ENCODE measurements around the gene ENOX1. TPM values are rescaled to one million over a fixed set of nuclear protein-coding genes. Genes with fewer than 3 reads are reported as not detected.

The ENOX1 gene
- total and polyA plus RNA-seq, 2 of the 13 experiments (the other 11 are each of a cell fraction or from before 2014, with no cell fraction given): not detected

DNA sequence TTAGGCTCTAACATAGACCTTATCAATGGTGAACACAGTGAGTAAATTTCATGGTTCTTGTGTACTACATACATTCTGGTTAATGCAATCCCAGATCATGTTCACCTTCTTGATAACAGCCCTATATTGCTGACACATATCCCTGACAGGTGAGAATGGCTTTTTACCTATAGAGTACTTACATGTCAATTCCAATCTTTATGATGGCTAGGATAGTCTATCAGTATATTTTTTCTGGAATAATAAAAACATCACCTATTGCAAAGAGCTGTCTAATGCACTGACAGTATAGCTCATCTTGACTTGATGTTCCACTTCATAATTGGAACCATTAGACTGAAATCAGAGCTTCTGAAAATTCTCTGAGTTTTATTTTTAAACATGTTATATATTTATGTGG, 199.4 kb downstream of the ENOX1 start:
- intact Hi-C loops (cut with micrococcal nuclease; ENCODE audit: unreplicated experiment) (no loop called here), in situ Hi-C loops (cut with HindIII; ENCODE audit: extremely low pct_ligation_motif_present, low pct_unique_long_range_greater_than_20kb) (no loop called here)
- Histone ChIP-seq H3K36me3 (replicated peaks in 1 of 2; ENCODE audit: control insufficient read depth in 1 of 2, insufficient read depth in 2 of 2, low read length in 2 of 2) (no peaks in the 10 kb centered on the region), H2AFZ (ENCODE audit: low read length) (no peak overlapping the region), H3K4me1 (ENCODE audit: insufficient read depth, low read length) (no peaks in the 10 kb centered on the region), H3K4me2 (ENCODE audit: low read depth, low read length) (no peak overlapping the region), H3K9me3 (ENCODE audit: low read length) (no peaks in the 10 kb centered on the region), H3K27me3 (ENCODE audit: control insufficient read depth in 1 of 2, insufficient read depth in 2 of 2, low read length in 2 of 2) (no peaks in the 10 kb centered on the region), H3K4me3 (replicated peaks in 1 of 3; ENCODE audit: insufficient read depth in 1 of 3, low read depth in 2 of 3, low read length in 3 of 3) (no peak overlapping the region), H3K79me2 (ENCODE audit: insufficient read depth, low read length) (no peaks in the 10 kb centered on the region), H3K27ac (ENCODE audit: extremely low read length, insufficient read depth, low read length) (no peak overlapping the region), H3K9ac (ENCODE audit: insufficient read depth, low read depth, low read length) (no peak overlapping the region), H4K20me1 (ENCODE audit: insufficient read depth, low read length) (no peaks in the 10 kb centered on the region)
- CTCF ChIA-PET (ENCODE audit: low intra/inter-chr PET ratio, low total read pairs): no interaction called here
- DNase-seq (ENCODE audit: low spot score) (no peak), ATAC-seq (no peak), FAIRE-seq (no peak)
- TF ChIP-seq ZNF44 (CRISPR knock-in tag; IDR thresholded peaks at IDR 0.05): no peak
- no peak for TF ChIP-seq ZNF589 (CRISPR knock-in tag; conservative IDR thresholded peaks at IDR 0.05)
- TF ChIP-seq ZHX1 (CRISPR knock-in tag; IDR thresholded peaks at IDR 0.05; ENCODE audit: low read depth): no peak
- TF ChIP-seq ZNF317 (CRISPR knock-in tag; IDR thresholded peaks at IDR 0.05): no peak
- no peak for TF ChIP-seq PTBP1 (IDR thresholded peaks at IDR 0.05; ENCODE audit: low read depth, low read length, poor library complexity, severe bottlenecking)
- no peak for TF ChIP-seq ZBTB38 (CRISPR knock-in tag; IDR thresholded peaks at IDR 0.05)
- no peak for TF ChIP-seq MTA1 (CRISPR knock-in tag; IDR thresholded peaks at IDR 0.05; ENCODE audit: borderline replicate concordance)
- no peak for TF ChIP-seq ZNF781 (CRISPR knock-in tag; IDR thresholded peaks at IDR 0.05; ENCODE audit: borderline replicate concordance, not compliant biosample characterization)
- TF ChIP-seq, protein P1, sequence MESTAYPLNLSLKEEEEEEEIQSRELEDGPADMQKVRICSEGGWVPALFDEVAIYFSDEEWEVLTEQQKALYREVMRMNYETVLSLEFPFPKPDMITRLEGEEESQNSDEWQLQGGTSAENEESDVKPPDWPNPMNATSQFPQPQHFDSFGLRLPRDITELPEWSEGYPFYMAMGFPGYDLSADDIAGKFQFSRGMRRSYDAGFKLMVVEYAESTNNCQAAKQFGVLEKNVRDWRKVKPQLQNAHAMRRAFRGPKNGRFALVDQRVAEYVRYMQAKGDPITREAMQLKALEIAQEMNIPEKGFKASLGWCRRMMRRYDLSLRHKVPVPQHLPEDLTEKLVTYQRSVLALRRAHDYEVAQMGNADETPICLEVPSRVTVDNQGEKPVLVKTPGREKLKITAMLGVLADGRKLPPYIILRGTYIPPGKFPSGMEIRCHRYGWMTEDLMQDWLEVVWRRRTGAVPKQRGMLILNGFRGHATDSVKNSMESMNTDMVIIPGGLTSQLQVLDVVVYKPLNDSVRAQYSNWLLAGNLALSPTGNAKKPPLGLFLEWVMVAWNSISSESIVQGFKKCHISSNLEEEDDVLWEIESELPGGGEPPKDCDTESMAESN (CRISPR knock-in tag; conservative IDR thresholded peaks at IDR 0.05): no peak
- TF ChIP-seq ELF1 (CRISPR knock-in tag; IDR thresholded peaks at IDR 0.05): no peak
- no peak for TF ChIP-seq ZEB1 (IDR thresholded peaks at IDR 0.05; ENCODE audit: insufficient replicate concordance, low read depth)
- TF ChIP-seq MBD4 (IDR thresholded peaks at IDR 0.05; ENCODE audit: borderline replicate concordance, low read length): no peak
- no peak for TF ChIP-seq ZNF138 (CRISPR knock-in tag; IDR thresholded peaks at IDR 0.05; ENCODE audit: low read depth)
- TF ChIP-seq ZNF670 (CRISPR knock-in tag; IDR thresholded peaks at IDR 0.05; ENCODE audit: borderline replicate concordance): no peak
- no peak for TF ChIP-seq SPEN (CRISPR knock-in tag; IDR thresholded peaks at IDR 0.05; ENCODE audit: low read depth)
- no peak for TF ChIP-seq MTA3 (CRISPR knock-in tag; IDR thresholded peaks at IDR 0.05)
- POLR2A ChIA-PET: no interaction called here
- no TSS peak for BruUV-seq (replicated peaks)

Data from HepG2 (cell line).